WI38 (cell line): ENCODE data around the gene NAT16.
"Not testable (repeated sequence)": the region's sequence is repeated elsewhere in the genome, so short reads cannot be mapped to it uniquely, and the experiment has no call there.

ENCODE experiments used
- H3K4me3 ChIP-seq: 2 replicates; pipeline ENCODE4 v1.5.1; 2011; ENCODE audit warnings: low read depth, mild to moderate bottlenecking, control low read depth, low read length
- TF ChIP-seq, protein P1 (sequence below): IDR thresholded peaks from 2 replicates; pipeline ENCODE4 v1.5.1; 2012; ENCODE audit warnings: low read depth, mild to moderate bottlenecking, control low read depth, low read length

The NAT16 gene

DNA sequence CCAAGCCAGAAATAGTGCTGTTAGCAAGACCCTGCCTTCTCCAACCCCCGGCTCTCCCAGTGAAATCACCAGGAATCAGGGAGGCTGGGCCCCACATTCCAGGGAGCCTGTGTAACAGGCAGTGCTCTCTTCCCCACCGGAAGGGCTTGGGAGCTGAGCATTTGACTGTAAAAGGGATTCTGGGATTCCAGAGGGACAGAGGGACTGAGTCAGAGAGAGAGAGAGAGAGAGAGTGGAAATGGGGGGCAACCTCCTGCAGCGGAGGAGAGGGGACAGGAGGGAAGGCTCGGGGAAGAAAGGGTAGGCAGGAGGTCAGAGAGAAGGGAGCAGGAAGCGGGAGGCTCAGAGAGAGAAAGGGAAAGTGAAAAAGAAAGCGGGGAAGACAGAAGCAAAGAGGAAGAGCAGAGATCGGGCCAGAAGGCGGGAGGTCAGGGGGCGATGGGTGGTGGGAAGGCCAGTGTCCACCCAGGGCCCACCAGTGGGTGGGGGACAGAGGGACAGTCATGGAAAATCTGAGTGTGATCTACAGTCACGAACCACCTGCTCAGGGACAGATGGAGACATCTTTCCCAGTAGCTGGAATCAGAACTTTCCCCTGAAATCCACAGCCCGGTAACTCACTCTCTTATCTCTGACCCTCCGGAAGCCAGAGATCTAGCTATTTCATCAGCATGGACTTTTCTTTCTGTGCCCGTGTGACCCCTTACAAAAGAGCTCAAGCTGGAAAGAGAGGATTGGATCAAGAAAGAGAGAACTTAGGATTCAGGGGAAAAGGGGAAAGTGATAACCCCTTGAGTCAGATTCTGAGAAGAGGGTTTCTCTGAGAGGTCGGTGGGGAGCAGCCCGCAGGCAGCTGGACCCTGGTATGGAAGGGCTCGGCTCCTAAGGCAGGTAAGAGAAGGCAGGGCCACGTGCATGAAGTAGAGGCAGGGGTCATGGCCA lies 57.8 kb downstream of the NAT16 start:
- TF ChIP-seq, protein P1, sequence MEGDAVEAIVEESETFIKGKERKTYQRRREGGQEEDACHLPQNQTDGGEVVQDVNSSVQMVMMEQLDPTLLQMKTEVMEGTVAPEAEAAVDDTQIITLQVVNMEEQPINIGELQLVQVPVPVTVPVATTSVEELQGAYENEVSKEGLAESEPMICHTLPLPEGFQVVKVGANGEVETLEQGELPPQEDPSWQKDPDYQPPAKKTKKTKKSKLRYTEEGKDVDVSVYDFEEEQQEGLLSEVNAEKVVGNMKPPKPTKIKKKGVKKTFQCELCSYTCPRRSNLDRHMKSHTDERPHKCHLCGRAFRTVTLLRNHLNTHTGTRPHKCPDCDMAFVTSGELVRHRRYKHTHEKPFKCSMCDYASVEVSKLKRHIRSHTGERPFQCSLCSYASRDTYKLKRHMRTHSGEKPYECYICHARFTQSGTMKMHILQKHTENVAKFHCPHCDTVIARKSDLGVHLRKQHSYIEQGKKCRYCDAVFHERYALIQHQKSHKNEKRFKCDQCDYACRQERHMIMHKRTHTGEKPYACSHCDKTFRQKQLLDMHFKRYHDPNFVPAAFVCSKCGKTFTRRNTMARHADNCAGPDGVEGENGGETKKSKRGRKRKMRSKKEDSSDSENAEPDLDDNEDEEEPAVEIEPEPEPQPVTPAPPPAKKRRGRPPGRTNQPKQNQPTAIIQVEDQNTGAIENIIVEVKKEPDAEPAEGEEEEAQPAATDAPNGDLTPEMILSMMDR: no peak
- peak overlapping the region; percentile 52 for H3K4me3 ChIP-seq

DNA sequence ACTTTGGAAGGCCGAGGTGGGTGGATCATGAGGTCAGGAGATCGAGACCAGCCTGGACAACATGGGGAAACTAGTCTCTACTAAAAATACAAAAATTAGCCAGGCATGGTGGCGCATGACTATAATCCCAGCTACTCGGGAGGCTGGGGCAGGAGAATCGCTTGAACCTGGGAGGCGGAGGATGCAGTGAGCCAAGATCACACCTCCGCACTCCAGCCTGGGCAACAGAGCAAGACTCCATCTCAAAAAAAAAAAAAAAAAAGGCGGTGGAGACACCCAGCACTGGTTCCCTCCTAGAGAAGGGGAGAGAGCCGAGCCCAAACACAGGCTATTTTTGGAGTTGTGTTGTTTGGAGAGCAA lies 58.5 kb downstream of the NAT16 start:
- not testable (repeated sequence) for H3K4me3 ChIP-seq
